ENCODE data around the gene ZNF302. TPM values are rescaled to one million over a fixed set of nuclear protein-coding genes. Genes with fewer than 3 reads are reported as not detected.
A peak's percentile ranks its signal among the peaks of the same experiment; 100 is the strongest.
"Not testable (repeated sequence)": the region's sequence is repeated elsewhere in the genome, so short reads cannot be mapped to it uniquely, and the experiment has no call there.

ZNF302 gene
- total RNA-seq, 1 experiment from 2014 or later, result not detected

GRCh38 chr19:34667349-34668076, 10.0 kb upstream of the ZNF302 start:
- DNase-seq, result no peak
- Histone ChIP-seq H3K4me3 (ENCODE audit: low read length) (peak overlapping the region; percentile 27; the same call in 1 of the 2 replicates), H3K36me3 (ENCODE audit: insufficient read depth, low read length) (no peaks in the 10 kb centered on the region), H3K9ac (ENCODE audit: low read length) (no peak overlapping the region), H3K79me2 (ENCODE audit: low read length) (no peaks in the 10 kb centered on the region), H4K20me1 (ENCODE audit: insufficient read depth, low read depth, low read length) (no peaks in the 10 kb centered on the region), H3K27me3 (ENCODE audit: low read length) (no peaks in the 10 kb centered on the region), H3K9me2 (replicated peaks; ENCODE audit: insufficient read depth, low read length) (no peaks in the 10 kb centered on the region), H3K4me2 (ENCODE audit: low read depth, low read length, poor library complexity, severe bottlenecking) (peak overlapping the region; percentile 35), H2AFZ (ENCODE audit: low read length) (no peak overlapping the region), H3K27ac (ENCODE audit: low read length) (no peak overlapping the region), H3K9me3 (ENCODE audit: low read length) (no peaks in the 10 kb centered on the region), H3K4me1 (ENCODE audit: low read length) (no peaks in the 10 kb centered on the region)

GRCh38 chr19:34668077-34668689, 9.3 kb upstream of the ZNF302 start:
- not testable (repeated sequence) for H3K4me3 ChIP-seq (ENCODE audit: low read length); H3K36me3 ChIP-seq (ENCODE audit: insufficient read depth, low read length); H3K4me1 ChIP-seq (ENCODE audit: low read length); H3K79me2 ChIP-seq (ENCODE audit: low read length); H3K9me2 ChIP-seq (replicated peaks; ENCODE audit: insufficient read depth, low read length); H3K27me3 ChIP-seq (ENCODE audit: low read length); DNase-seq; H3K9me3 ChIP-seq (ENCODE audit: low read length); H4K20me1 ChIP-seq (ENCODE audit: insufficient read depth, low read depth, low read length); H3K4me2 ChIP-seq (ENCODE audit: low read depth, low read length, poor library complexity, severe bottlenecking); H3K9ac ChIP-seq (ENCODE audit: low read length); H2AFZ ChIP-seq (ENCODE audit: low read length); H3K27ac ChIP-seq (ENCODE audit: low read length)

GRCh38 chr19:34668690-34669089, 8.8 kb upstream of the ZNF302 start:
- not testable (repeated sequence) for H3K4me3 ChIP-seq (ENCODE audit: low read length); H3K79me2 ChIP-seq (ENCODE audit: low read length); H3K27me3 ChIP-seq (ENCODE audit: low read length); H3K4me1 ChIP-seq (ENCODE audit: low read length); H3K27ac ChIP-seq (ENCODE audit: low read length); H3K9me2 ChIP-seq (replicated peaks; ENCODE audit: insufficient read depth, low read length); H2AFZ ChIP-seq (ENCODE audit: low read length); H3K4me2 ChIP-seq (ENCODE audit: low read depth, low read length, poor library complexity, severe bottlenecking); H3K9ac ChIP-seq (ENCODE audit: low read length); H3K9me3 ChIP-seq (ENCODE audit: low read length); H3K36me3 ChIP-seq (ENCODE audit: insufficient read depth, low read length); H4K20me1 ChIP-seq (ENCODE audit: insufficient read depth, low read depth, low read length); DNase-seq

- no peak overlapping the region for H3K4me3 ChIP-seq (ENCODE audit: low read length)
- H3K4me1 ChIP-seq (ENCODE audit: low read length), result no peaks in the 10 kb centered on the region
- no peak overlapping the region for H3K9ac ChIP-seq (ENCODE audit: low read length)
- H3K27me3 ChIP-seq (ENCODE audit: low read length), result no peaks in the 10 kb centered on the region
- no peaks in the 10 kb centered on the region for H3K36me3 ChIP-seq (ENCODE audit: insufficient read depth, low read length)
- no peak overlapping the region for H3K27ac ChIP-seq (ENCODE audit: low read length)
- H3K9me2 ChIP-seq (replicated peaks; ENCODE audit: insufficient read depth, low read length), result no peaks in the 10 kb centered on the region
- DNase-seq, result no peak
- H3K4me2 ChIP-seq (ENCODE audit: low read depth, low read length, poor library complexity, severe bottlenecking), result no peak overlapping the region
- no peaks in the 10 kb centered on the region for H4K20me1 ChIP-seq (ENCODE audit: insufficient read depth, low read depth, low read length)
- no peaks in the 10 kb centered on the region for H3K79me2 ChIP-seq (ENCODE audit: low read length)
- H3K9me3 ChIP-seq (ENCODE audit: low read length), result no peaks in the 10 kb centered on the region
- H2AFZ ChIP-seq (ENCODE audit: low read length), result no peak overlapping the region
Measured at GRCh38 chr19:34669305-34669704, 8.2 kb upstream of the ZNF302 start.

- H3K9me3 ChIP-seq (ENCODE audit: low read length), result no peaks in the 10 kb centered on the region
- H3K36me3 ChIP-seq (ENCODE audit: insufficient read depth, low read length), result no peaks in the 10 kb centered on the region
- no peak overlapping the region for H3K9ac ChIP-seq (ENCODE audit: low read length)
- H3K4me3 ChIP-seq (ENCODE audit: low read length), result no peak overlapping the region
- no peaks in the 10 kb centered on the region for H4K20me1 ChIP-seq (ENCODE audit: insufficient read depth, low read depth, low read length)
- no peaks in the 10 kb centered on the region for H3K79me2 ChIP-seq (ENCODE audit: low read length)
- DNase-seq, result no peak
- no peak overlapping the region for H2AFZ ChIP-seq (ENCODE audit: low read length)
- H3K4me2 ChIP-seq (ENCODE audit: low read depth, low read length, poor library complexity, severe bottlenecking), result no peak overlapping the region
- H3K4me1 ChIP-seq (ENCODE audit: low read length), result peaks cover 2% of the 10 kb centered on the region; the same call in 1 of the 2 replicates
- H3K27me3 ChIP-seq (ENCODE audit: low read length), result no peaks in the 10 kb centered on the region
- H3K9me2 ChIP-seq (replicated peaks; ENCODE audit: insufficient read depth, low read length), result no peaks in the 10 kb centered on the region
- H3K27ac ChIP-seq (ENCODE audit: low read length), result no peak overlapping the region
Measured at GRCh38 chr19:34671972-34672371, 5.5 kb upstream of the ZNF302 start.

GRCh38 chr19:34673590-34673989, 3.9 kb upstream of the ZNF302 start:
- H4K20me1 ChIP-seq (ENCODE audit: insufficient read depth, low read depth, low read length), result no peaks in the 10 kb centered on the region
- H3K4me3 ChIP-seq (ENCODE audit: low read length), result no peak overlapping the region
- no peak overlapping the region for H3K27ac ChIP-seq (ENCODE audit: low read length)
- no peaks in the 10 kb centered on the region for H3K36me3 ChIP-seq (ENCODE audit: insufficient read depth, low read length)
- peaks cover 5% of the 10 kb centered on the region; the same call in 1 of the 2 replicates for H3K4me1 ChIP-seq (ENCODE audit: low read length)
- no peaks in the 10 kb centered on the region for H3K79me2 ChIP-seq (ENCODE audit: low read length)
- no peaks in the 10 kb centered on the region for H3K27me3 ChIP-seq (ENCODE audit: low read length)
- no peak overlapping the region for H3K4me2 ChIP-seq (ENCODE audit: low read depth, low read length, poor library complexity, severe bottlenecking)
- no peak for DNase-seq
- H3K9ac ChIP-seq (ENCODE audit: low read length), result no peak overlapping the region
- H3K9me2 ChIP-seq (replicated peaks; ENCODE audit: insufficient read depth, low read length), result no peaks in the 10 kb centered on the region
- H2AFZ ChIP-seq (ENCODE audit: low read length), result no peak overlapping the region
- H3K9me3 ChIP-seq (ENCODE audit: low read length), result no peaks in the 10 kb centered on the region

GRCh38 chr19:34675250-34675649, 2.2 kb upstream of the ZNF302 start:
- Histone ChIP-seq H4K20me1 (ENCODE audit: insufficient read depth, low read depth, low read length) (no peaks in the 10 kb centered on the region), H3K27ac (ENCODE audit: low read length) (no peak overlapping the region), H3K36me3 (ENCODE audit: insufficient read depth, low read length) (no peaks in the 10 kb centered on the region), H3K27me3 (ENCODE audit: low read length) (no peaks in the 10 kb centered on the region), H3K4me2 (ENCODE audit: low read depth, low read length, poor library complexity, severe bottlenecking) (no peak overlapping the region), H3K4me1 (ENCODE audit: low read length) (peaks cover 5% of the 10 kb centered on the region; the same call in 1 of the 2 replicates), H3K9me3 (ENCODE audit: low read length) (no peaks in the 10 kb centered on the region), H3K4me3 (ENCODE audit: low read length) (no peak overlapping the region), H3K79me2 (ENCODE audit: low read length) (no peaks in the 10 kb centered on the region), H3K9ac (ENCODE audit: low read length) (no peak overlapping the region), H3K9me2 (replicated peaks; ENCODE audit: insufficient read depth, low read length) (no peaks in the 10 kb centered on the region), H2AFZ (ENCODE audit: low read length) (no peak overlapping the region)
- DNase-seq, result no peak

- Histone ChIP-seq H3K9me3 (ENCODE audit: low read length) (no peaks in the 10 kb centered on the region), H3K27ac (ENCODE audit: low read length) (no peak overlapping the region), H3K4me3 (ENCODE audit: low read length) (no peak overlapping the region), H3K9me2 (replicated peaks; ENCODE audit: insufficient read depth, low read length) (no peaks in the 10 kb centered on the region), H3K27me3 (ENCODE audit: low read length) (no peaks in the 10 kb centered on the region), H4K20me1 (ENCODE audit: insufficient read depth, low read depth, low read length) (no peaks in the 10 kb centered on the region), H3K36me3 (ENCODE audit: insufficient read depth, low read length) (no peaks in the 10 kb centered on the region), H2AFZ (ENCODE audit: low read length) (no peak overlapping the region), H3K9ac (ENCODE audit: low read length) (no peak overlapping the region), H3K4me2 (ENCODE audit: low read depth, low read length, poor library complexity, severe bottlenecking) (no peak overlapping the region), H3K4me1 (ENCODE audit: low read length) (peaks cover 5% of the 10 kb centered on the region; the same call in 1 of the 2 replicates), H3K79me2 (ENCODE audit: low read length) (no peaks in the 10 kb centered on the region)
- no peak for DNase-seq
Measured at GRCh38 chr19:34675919-34676318, 1.6 kb upstream of the ZNF302 start.

All from Karpas-422 (cell line).